Transverse colon (tissue), 3 donors: ENCODE data around the gene GABARAP.

ENCODE experiments used
- POLR2A ChIP-seq: fragments of 450-650 bp; IDR thresholded peaks from one replicate; pipeline ENCODE4 v1.6.1; 2016; ENCODE audit warnings: antibody characterized with exemption, mild to moderate bottlenecking, moderate library complexity
- TF ChIP-seq, protein P1 (sequence below), 5 experiments: fragments of 200-600 bp in 3 of 5; fragments of 450-650 bp in 2 of 5; sonication (generic) in 3 of 5; IDR thresholded peaks; 1 replicate in 2 of 5; 2 replicates in 3 of 5; pipeline ENCODE4 v1.5.1; 2016 to 2017; ENCODE audit warnings: antibody characterized with exemption in 5 of 5, inconsistent platforms in 3 of 5, mild to moderate bottlenecking in 2 of 5, moderate library complexity in 1 of 5

- no peak for TF ChIP-seq POLR2A
- TF ChIP-seq, protein P1, sequence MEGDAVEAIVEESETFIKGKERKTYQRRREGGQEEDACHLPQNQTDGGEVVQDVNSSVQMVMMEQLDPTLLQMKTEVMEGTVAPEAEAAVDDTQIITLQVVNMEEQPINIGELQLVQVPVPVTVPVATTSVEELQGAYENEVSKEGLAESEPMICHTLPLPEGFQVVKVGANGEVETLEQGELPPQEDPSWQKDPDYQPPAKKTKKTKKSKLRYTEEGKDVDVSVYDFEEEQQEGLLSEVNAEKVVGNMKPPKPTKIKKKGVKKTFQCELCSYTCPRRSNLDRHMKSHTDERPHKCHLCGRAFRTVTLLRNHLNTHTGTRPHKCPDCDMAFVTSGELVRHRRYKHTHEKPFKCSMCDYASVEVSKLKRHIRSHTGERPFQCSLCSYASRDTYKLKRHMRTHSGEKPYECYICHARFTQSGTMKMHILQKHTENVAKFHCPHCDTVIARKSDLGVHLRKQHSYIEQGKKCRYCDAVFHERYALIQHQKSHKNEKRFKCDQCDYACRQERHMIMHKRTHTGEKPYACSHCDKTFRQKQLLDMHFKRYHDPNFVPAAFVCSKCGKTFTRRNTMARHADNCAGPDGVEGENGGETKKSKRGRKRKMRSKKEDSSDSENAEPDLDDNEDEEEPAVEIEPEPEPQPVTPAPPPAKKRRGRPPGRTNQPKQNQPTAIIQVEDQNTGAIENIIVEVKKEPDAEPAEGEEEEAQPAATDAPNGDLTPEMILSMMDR (IDR thresholded peaks at IDR 0.05): no peak
These were observed 21.5 kb upstream of the GABARAP start for GRCh38 chr17:7263801-7264078.
